HG02981 (cell line): ENCODE data around the gene HIVEP2.
A peak's percentile ranks its signal among the peaks of the same experiment; 100 is the strongest.
"Not testable (repeated sequence)": the region's sequence is repeated elsewhere in the genome, so short reads cannot be mapped to it uniquely, and the experiment has no call there.

Source experiments
- ATAC-seq: cut with Tn5 transposase; IDR thresholded peaks from one replicate; pipeline ENCODE4 v1.9.1; 2021; ENCODE audit warnings: mild to moderate bottlenecking, moderate library complexity; ENCODE audit not compliant: unreplicated experiment

HIVEP2 gene, protein sequence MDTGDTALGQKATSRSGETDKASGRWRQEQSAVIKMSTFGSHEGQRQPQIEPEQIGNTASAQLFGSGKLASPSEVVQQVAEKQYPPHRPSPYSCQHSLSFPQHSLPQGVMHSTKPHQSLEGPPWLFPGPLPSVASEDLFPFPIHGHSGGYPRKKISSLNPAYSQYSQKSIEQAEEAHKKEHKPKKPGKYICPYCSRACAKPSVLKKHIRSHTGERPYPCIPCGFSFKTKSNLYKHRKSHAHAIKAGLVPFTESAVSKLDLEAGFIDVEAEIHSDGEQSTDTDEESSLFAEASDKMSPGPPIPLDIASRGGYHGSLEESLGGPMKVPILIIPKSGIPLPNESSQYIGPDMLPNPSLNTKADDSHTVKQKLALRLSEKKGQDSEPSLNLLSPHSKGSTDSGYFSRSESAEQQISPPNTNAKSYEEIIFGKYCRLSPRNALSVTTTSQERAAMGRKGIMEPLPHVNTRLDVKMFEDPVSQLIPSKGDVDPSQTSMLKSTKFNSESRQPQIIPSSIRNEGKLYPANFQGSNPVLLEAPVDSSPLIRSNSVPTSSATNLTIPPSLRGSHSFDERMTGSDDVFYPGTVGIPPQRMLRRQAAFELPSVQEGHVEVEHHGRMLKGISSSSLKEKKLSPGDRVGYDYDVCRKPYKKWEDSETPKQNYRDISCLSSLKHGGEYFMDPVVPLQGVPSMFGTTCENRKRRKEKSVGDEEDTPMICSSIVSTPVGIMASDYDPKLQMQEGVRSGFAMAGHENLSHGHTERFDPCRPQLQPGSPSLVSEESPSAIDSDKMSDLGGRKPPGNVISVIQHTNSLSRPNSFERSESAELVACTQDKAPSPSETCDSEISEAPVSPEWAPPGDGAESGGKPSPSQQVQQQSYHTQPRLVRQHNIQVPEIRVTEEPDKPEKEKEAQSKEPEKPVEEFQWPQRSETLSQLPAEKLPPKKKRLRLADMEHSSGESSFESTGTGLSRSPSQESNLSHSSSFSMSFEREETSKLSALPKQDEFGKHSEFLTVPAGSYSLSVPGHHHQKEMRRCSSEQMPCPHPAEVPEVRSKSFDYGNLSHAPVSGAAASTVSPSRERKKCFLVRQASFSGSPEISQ (N-terminal part only)

DNA sequence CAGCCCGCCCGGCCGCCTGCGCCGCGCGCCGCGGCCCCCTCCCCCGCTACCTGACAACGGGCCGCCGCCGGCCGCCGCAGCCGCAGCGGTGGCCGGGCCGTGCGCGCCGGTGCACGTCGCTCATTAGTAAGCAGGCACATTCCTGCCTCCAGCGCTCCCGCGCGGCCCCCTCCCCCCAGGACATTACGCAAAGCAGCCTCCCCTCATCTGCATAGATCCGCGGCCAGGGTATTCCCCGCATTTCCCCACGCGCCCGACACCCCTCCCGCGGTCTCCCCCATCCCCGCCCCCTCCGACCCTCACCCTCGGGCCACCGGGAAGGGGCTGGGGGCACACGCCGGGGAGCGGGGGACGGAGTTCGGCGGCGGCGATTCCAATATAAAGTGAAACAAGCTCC is at the start of gene HIVEP2:
Gene HIVEP2 (minus strand): TSS at position 128 of the 397 bp plus-strand sequence. CDS start 170,438 bp downstream, outside the sequence.
- peak; percentile 14 for ATAC-seq

DNA sequence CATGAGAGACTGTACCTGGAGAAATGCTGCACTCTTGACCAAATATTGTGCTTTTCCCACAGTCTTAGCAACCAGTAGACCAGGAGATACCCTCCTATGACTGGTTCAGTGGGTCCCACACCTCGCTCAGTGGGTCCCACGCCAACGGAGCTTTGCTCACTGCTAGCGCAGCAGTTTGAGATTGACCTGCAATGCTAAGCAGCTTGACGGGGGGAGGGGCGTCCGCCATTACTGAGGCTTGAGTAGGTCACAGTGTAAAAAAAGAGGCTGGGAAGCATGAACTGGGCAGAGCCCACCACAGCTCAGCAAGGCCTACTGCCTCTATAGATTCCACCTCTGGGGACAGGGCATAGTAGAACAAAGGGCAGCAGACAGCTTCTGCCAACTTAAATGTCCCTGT is 49.0 kb upstream of the HIVEP2 start:
- ATAC-seq: no peak

DNA sequence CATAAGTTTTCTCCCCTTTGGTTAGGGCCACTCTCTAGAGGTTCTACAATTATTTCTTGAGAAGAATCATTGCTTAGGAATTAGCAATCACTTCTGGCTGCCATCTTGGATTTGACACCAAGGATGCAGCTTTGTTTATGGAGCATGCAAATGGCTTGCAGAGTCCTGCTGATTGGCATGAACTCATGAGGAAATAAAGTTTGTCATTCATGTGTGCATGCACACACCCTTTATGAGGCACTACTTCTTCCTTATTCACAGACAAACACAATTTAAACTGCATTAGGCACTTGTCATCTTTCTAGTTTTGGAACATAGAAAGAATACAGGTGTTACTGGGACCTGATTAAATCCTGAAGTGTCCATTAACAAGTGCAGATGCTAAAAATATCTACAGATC is 42.5 kb upstream of the HIVEP2 start:
- no peak for ATAC-seq

DNA sequence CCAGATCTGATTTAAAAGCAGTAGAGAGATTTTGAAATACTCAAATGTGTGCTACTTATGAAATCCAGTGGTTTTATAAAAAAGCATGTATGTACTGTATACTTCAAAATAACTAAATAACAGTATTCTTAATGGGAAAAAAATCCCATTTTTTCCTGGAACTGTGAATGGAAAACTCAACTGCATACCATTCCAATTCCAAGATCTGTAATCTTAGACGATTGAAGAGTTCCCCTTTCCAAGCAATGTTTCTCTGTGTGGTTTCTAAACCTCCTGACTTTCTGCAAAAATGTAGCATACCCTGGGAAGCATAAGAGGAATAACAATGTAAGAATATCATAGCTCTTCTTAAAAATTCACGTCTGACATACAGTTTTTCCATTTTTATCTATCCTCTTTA is 40.3 kb upstream of the HIVEP2 start:
- no peak for ATAC-seq

GRCh38 chr6:142984386-142984785 is 39.4 kb upstream of the HIVEP2 start:
- ATAC-seq: no peak

GRCh38 chr6:142975365-142975764 is 30.4 kb upstream of the HIVEP2 start:
- no peak for ATAC-seq

GRCh38 chr6:142970941-142971340 is 26.0 kb upstream of the HIVEP2 start:
- not testable (repeated sequence) for ATAC-seq

GRCh38 chr6:142968601-142969000 is 23.6 kb upstream of the HIVEP2 start:
- no peak for ATAC-seq

DNA sequence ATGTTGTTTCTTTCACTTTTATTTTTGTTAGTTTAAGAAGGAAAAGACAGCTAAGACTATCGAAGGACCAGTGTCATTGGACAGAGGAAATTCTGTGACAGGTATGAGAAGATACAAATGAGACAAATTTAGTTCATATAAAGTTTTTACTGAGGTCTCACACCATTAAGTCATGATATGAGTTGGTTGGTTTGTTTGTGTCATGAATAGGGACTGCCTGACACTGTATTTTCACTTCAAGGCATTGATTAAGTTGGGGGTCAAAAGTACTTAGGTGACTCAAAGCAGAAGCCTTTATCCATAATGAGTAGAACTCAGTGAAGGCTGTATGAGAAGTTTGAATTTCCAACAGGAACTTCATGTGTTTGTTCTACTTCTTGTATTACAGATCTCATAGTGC is 21.3 kb upstream of the HIVEP2 start:
- no peak for ATAC-seq

DNA sequence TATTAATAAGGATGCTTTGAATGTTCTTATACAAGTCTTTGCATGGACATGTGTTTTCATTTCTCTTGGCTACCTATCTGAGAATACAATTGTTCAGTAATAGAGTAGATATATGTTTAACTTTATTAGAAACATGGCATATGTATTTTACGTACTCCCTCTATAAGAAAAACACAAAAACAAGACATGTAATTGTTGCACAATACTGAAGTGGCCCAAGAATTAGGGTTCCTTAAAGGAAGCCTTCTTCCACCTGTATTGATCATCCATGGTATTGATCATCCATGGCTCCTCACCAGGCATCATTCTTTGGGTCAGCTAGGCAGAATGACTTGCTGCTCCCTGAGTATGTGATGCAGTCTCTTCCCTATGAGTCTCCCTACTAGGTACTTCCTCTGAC is 20.2 kb upstream of the HIVEP2 start:
- no peak for ATAC-seq

DNA sequence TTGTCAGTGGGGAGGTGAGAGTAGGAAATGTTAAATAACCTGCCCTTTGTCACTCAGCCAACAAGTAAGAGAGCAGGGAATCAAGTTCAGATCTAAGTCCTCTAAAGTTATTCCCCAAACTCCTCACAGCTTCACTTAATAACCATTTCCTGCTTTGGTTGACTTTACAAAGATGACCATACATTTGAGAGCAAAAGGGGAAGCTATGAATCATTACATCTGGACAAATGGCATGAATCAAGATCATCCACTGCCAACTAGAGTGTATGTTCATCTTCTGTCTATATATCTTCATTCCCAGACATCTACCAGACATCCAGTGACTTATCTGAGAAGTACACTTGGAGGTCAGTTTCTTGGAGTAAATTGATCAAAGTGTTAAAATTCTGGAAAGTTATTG is 15.1 kb upstream of the HIVEP2 start:
- ATAC-seq: no peak

GRCh38 chr6:142958343-142958742 is 13.4 kb upstream of the HIVEP2 start:
- no peak for ATAC-seq

DNA sequence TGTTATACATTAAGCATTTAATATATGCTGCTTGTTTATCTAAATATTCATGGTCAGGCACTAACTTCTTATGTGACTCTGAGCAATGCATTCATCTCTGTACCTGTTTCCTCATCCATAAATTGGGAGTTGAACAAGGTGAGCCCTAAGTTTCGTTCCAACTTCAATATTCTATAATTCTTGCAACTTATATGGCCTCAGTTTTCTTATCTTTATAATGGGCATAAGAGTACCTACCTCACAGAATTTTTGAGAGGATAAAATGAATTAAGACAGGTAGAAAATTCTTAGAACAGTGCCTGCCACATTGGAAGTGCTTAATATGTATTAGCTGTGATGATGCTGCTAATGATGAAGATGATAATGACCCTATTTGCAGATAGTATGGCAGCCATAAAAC is 11.8 kb upstream of the HIVEP2 start:
- no peak for ATAC-seq

DNA sequence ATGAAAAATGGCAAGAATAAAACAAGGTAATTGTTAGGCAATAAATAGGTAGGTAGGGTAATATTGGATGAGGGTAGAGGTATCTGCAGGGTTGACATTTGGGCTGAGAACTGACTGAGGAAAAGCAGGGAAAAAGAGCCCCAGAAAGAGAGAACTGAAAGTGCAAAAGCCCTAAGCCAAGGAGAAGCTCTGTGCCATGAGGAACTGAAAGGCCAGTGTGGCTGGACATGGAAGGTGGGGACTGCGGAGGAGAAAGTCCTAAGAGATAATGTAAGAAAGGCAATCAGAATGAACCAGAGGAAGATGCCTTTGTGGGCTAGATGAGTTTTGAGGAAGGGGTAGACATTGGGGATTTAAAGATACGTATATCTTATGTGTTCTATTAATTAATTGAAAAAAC is 9.9 kb upstream of the HIVEP2 start:
- ATAC-seq: no peak

GRCh38 chr6:142953373-142954273 is 8.6 kb upstream of the HIVEP2 start:
- ATAC-seq: no peak

- ATAC-seq: peak; percentile 68
These were observed 7.6 kb upstream of the HIVEP2 start for GRCh38 chr6:142952614-142953013.

DNA sequence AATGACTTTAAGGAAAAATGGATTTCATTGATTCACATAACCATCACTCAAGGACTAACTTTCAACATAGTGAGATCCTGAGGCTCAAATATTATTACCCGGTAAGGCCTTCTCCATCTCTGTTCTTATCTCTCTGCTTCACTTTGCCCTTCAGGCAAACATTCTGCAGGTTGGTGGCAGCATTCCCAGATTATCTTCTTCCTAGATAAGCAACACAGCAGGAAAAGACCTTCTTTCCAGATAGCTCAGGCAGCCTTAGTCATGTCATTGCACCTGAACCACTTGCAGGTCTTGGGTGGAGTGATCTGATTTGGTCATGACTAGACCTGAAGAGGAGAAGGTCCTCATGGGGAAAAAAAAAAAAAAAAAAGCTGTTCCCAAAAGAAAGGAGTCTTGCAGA is 5.3 kb upstream of the HIVEP2 start:
- no peak for ATAC-seq

DNA sequence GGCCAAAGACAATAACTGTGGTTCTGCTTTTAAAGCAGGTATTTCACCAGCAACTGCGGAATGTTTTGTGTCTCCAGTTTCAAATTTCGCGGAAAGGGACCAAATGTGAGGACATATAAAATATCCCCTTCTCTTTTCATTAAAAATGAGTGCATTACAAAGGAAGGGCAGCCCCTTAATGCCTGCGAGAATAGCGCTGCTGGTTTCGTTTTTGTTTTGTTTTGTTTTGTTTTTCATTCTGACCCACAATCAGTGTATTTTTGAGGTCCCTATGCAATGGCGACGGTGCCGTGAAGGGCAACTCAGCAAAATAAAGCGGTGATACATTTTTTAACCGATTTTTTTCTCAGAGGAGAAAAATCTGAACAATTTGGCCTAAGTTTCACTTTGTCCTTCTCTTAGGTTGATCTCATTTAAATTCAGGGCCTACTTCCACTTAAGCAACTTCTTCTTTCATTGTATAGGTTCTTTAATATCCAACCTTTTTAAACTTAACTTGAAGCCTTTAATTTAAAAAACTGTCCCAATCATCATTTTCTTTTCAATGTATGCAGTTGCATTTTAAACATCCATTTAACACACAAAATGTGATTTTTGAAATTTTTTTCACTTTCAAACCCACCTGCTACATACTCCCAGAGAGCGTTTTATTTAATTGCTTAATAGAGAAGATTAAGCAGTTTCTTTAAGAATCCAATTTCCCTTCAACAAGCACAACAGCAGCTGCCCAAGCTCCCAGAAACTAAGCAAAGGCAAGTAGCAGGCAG is 2.9 kb upstream of the HIVEP2 start:
- ATAC-seq: peak; percentile 16

GRCh38 chr6:142946924-142947713 is 2.1 kb upstream of the HIVEP2 start:
- ATAC-seq: peak; percentile 44
